Erythroblast (primary cell): Measurements from ENCODE around the gene NKAIN4.

Experiments
- DNase-seq, 2 experiments: peaks; one replicate each; lab custom pipeline; 2025; lab: John Stamatoyannopoulos, UW
- GATA1 ChIP-seq: IDR thresholded peaks from 2 replicates; pipeline ENCODE4 v1.6.1; 2011; ENCODE audit warnings: low read depth, mild to moderate bottlenecking, control low read depth, low read length, moderate library complexity
- POLR2A ChIP-seq: IDR thresholded peaks from 2 replicates; pipeline ENCODE4 v1.6.1; 2011; ENCODE audit warnings: mild to moderate bottlenecking, low read length

The NKAIN4 gene

DNA sequence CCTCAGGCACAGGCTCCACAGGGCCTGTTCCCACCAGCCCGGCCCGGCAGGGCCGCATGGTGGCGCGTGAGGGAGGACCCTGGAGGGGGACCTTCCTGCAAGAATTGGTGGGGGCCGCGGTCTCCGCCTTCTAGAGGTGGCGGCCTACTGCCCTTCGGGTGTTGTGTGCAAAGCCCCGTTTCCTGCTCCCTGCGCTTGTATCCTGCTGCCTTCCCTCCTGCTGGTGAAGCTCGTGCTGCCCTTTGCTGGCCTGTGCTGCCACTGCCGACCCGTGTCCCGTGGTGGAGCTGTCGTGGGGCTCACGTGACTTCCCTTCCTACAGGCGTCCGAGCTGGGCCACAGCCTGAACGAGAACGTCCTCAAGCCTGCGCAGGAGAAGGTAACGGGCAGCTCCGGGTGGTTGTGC lies 30.3 kb upstream of the NKAIN4 start:
- DNase-seq = no peak
- no peak for TF ChIP-seq GATA1
- no peak for TF ChIP-seq POLR2A

GRCh38 chr20:63284083-63284440 lies 29.8 kb upstream of the NKAIN4 start:
- TF ChIP-seq POLR2A (no peak), GATA1 (no peak)
- no peak for DNase-seq

- TF ChIP-seq POLR2A (no peak), GATA1 (no peak)
- DNase-seq = no peak
These were observed 29.3 kb upstream of the NKAIN4 start for GRCh38 chr20:63283397-63284082.

DNA sequence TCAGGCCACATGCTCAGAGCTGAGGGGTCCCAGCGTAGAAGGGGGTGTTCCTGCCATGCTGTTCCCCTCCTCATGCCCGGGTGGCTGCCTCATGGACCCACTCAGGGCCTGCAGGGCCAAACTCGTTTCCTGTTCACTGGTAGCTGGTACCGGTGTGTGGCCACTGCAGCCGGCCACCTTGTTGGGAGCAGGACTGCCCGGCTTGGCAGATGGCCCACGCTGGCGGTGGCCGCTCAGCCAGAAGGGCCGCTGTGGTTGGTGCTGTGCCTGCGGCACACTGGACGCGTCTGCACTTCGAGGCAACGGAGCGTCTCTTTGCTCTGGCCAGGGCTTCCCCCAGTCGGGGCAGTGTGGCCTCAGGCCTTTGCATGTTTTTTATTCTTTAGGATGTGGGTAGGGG lies 28.7 kb upstream of the NKAIN4 start:
- no peak for DNase-seq
- TF ChIP-seq POLR2A (no peak), GATA1 (no peak)

DNA sequence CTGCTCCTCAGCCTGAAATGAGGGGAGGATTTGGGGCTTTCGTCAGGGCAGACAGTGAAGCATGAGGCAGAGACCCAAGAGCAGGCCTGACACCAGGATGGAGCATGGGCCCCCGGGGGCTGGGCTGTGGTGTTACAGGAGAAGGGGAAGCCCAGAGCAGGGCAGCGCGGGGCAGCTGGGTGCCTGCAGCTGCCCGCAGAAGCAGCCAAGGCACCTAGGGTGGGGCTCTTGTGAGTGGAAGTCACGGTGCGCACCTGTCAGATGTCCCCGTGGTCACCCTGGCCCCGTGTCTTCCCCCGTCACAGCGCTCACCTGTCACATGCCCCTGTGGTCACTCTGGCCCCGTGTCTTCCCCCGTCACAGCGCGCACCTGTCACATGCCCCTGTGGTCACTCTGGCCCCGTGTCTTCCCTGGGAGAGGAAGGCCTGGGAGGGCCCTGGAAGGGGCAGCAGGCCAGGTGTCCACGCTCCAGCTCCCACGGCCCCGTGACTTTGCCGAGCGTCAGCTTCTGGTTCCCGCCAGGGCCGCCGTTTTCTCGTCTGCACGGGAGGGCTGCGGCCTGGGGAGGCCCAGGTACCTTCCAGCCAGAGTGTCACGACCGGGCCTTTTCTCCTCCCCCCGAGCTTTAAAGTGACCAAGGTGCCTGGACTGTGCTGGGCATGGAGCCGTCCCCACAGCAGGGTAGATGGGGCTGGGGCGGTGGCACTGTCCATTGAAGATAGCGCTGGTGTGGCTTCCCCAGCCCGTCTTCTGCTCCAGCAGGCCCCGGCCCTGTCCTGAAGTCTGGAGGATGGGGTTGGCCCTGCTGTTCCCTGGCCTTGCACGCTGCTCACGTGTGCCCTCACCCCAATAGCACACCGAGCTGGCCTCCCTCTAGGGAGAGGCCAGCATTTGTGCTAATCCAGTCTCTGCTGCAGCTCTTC lies 27.7 kb upstream of the NKAIN4 start:
- DNase-seq = no peak
- TF ChIP-seq GATA1 (no peak), POLR2A (no peak)

- no peak for DNase-seq
- TF ChIP-seq GATA1 (no peak), POLR2A (no peak)
These were observed 26.8 kb upstream of the NKAIN4 start for GRCh38 chr20:63280929-63281545.

- DNase-seq = no peak
- TF ChIP-seq GATA1 (no peak), POLR2A (no peak)
These were observed 26.1 kb upstream of the NKAIN4 start for GRCh38 chr20:63280371-63280770.

DNA sequence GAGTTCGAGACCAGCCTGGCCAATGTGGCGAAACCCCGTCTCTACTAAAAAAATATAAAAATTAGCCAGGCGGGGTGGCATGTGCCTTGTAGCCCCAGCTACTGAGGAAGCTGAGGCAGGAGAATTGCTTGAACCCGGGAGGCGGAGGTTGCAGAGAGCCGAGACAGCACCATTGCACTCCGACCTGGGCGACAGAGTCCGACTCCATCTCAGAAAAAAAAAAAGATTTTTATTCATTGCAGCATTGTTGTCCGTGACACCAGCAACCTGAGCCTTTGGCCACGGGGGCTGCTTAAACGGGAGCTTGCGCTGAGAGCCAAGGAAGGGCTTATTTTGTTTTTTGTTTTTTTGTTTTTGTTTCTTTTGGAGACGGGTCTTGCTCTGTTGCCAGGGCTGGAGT lies 25.7 kb upstream of the NKAIN4 start:
- DNase-seq = no peak
- no peak for TF ChIP-seq GATA1
- no peak for TF ChIP-seq POLR2A

DNA sequence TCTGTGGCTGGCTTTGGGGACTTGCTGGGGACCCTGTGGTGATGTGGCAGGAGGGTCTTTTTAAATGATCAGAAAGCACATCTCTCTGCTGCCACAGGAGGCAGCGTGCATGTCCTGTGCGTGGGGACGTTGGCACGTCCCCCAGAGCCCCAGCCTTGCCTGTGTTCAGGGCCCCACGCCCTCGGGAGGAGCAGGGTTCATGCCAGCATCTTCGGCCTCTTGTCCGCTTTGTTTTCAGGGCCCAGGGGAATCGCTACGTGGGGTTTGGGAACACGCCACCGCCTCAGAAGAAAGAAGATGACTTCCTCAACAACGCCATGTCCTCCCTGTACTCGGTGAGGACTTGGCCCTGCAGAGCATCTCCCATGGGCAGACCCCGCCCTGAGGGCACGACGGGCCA lies 24.4 kb upstream of the NKAIN4 start:
- no peak for DNase-seq
- no peak for TF ChIP-seq POLR2A
- TF ChIP-seq GATA1 = no peak

DNA sequence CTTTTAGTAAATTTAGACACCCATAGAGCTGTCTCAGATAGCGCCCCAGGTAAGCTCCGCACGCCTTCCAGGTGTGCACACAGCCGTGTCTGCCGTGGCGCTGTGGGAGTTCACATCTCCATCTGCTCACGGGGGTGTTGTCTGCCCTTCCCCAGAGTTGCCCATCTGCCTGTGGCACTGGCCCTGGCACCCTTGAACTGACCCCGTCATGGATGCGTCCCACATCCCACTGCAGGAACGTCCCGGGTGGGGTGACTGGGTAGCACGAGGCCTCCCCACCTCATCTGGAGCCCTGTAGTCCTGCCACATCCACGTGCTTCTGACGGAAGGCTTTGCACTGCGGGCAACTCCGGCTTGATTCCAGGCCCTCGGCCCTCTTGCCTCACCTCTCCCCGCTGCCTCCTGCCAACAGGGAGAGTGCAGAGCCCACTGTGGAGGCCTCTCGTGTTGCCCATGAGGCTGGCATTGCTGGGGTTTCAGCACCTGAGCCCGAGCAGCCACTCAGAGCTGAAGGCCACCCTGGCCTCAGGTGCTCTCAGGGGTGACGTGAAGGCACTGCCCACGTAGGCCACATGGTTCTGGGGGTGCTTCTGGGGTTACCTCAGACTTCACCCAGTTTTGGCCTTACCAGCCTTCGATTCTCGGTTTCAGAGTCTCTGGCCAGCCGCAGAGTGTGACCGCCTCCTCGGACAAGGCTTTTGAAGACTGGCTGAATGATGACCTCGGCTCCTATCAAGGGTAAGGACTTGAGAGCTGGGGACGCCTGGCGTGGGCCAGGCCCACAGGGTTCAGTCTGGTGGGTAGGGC lies 23.4 kb upstream of the NKAIN4 start:
- no peak for TF ChIP-seq GATA1
- no peak for DNase-seq

DNA sequence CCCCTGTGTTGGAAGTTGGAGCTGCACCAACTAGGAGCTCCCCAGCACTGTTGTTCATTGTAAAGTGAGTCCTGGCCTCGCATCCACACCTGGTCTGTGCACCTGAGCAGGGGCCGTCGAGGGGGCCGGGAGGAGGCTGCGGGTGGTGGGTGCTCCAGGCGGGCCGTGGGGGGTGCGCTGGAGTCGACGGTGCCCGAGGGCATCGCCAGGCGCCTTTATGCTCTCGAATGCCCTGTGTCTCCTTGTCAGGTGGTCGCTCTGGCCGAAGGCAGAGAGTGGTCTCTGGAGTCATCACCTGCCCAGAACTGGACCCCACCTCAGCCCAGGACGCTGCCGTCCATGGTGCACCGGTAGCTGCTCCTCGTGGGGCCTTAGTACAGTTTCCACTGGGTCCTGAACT lies 22.7 kb upstream of the NKAIN4 start:
- TF ChIP-seq GATA1 = no peak
- no peak for TF ChIP-seq POLR2A

GRCh38 chr20:63275825-63276224 lies 21.6 kb upstream of the NKAIN4 start:
- TF ChIP-seq GATA1 (no peak), POLR2A (no peak)
- DNase-seq = no peak

More for the DNA sequence above, 22.7 kb upstream of the NKAIN4 start:
- no peak for DNase-seq
